DND-41 (cell line): ENCODE results near the gene TBC1D22A.

Source experiments
- CTCF ChIP-seq: IDR thresholded peaks from 2 replicates; pipeline ENCODE4 v1.5.1; 2012; ENCODE audit warnings: borderline replicate concordance, low read length, moderate library complexity, mild to moderate bottlenecking; ENCODE audit not compliant: poor library complexity, severe bottlenecking; ENCODE audit errors: extremely low read depth
- EZH2 ChIP-seq: IDR thresholded peaks from 3 replicates; pipeline ENCODE4 v1.6.1; 2012; ENCODE audit warnings: borderline replicate concordance, low read depth, mild to moderate bottlenecking, moderate library complexity, low read length, inconsistent platforms; ENCODE audit not compliant: severe bottlenecking

GRCh38 chr22:47177334-47177815 lies 414.9 kb downstream of the TBC1D22A start:
- TF ChIP-seq CTCF (no peak), EZH2 (no peak)
